GM12864 (cell line): ENCODE measurements around the gene BTN1A1.

ENCODE experiments used
- DNase-seq: peaks from one replicate; pipeline ENCODE4 v3.0.0-alpha.2; 2011; ENCODE audit warnings: low read depth
- H3K4me3 ChIP-seq: 2 replicates; pipeline ENCODE4 v1.5.1; 2011; ENCODE audit warnings: mild to moderate bottlenecking, low read depth, low read length, control low read depth
- CTCF ChIP-seq: IDR thresholded peaks from 2 replicates; pipeline ENCODE4 v1.5.1; 2011; ENCODE audit warnings: low read depth, mild to moderate bottlenecking, moderate library complexity, low read length, control low read depth, inconsistent platforms; ENCODE audit errors: missing control alignments

The BTN1A1 gene

GRCh38 chr6:26532699-26533531, 32.8 kb downstream of the BTN1A1 start:
- no peak for TF ChIP-seq CTCF
- H3K4me3 ChIP-seq: peak overlapping the region; percentile 45
- DNase-seq: peak; percentile 86

- DNase-seq: no peak
- TF ChIP-seq CTCF: no peak
- H3K4me3 ChIP-seq: peak overlapping the region; percentile 45
Observed at GRCh38 chr6:26533532-26533931, 33.4 kb downstream of the BTN1A1 start.

GRCh38 chr6:26534681-26535465, 34.8 kb downstream of the BTN1A1 start:
- no peak overlapping the region for H3K4me3 ChIP-seq
- TF ChIP-seq CTCF: no peak
- DNase-seq: no peak

GRCh38 chr6:26536571-26537159, 36.6 kb downstream of the BTN1A1 start:
- peak overlapping the region; percentile 87 for H3K4me3 ChIP-seq
- TF ChIP-seq CTCF: no peak
- DNase-seq: peak; percentile 80

- H3K4me3 ChIP-seq: peak overlapping the region; percentile 87
- TF ChIP-seq CTCF: no peak
- peak; percentile 86 for DNase-seq
Observed at GRCh38 chr6:26537160-26537845, 37.2 kb downstream of the BTN1A1 start.

- peak; percentile 16 for TF ChIP-seq CTCF
- DNase-seq: peak; percentile 83
- H3K4me3 ChIP-seq: peak within 1 kb of the TSS; percentile 87
Observed at GRCh38 chr6:26537846-26538571, 37.9 kb downstream of the BTN1A1 start, which contains the start of gene HMGN4. HMGN4 (plus strand) TSS chr6:26538366; CDS start chr6:26545207, 6,841 bp downstream.
